Astrocyte (in vitro differentiated cells and primary cell): Measurements from ENCODE around the gene RASA1.

ENCODE experiments used
- CTCF ChIP-seq: IDR thresholded peaks from 2 replicates; pipeline ENCODE4 v1.5.1; 2011; ENCODE audit warnings: low read depth, mild to moderate bottlenecking, inconsistent platforms, low read length, moderate library complexity; ENCODE audit not compliant: insufficient read depth
- EZH2 ChIP-seq: IDR thresholded peaks from 2 replicates; pipeline ENCODE4 v1.6.1; 2012; ENCODE audit warnings: mild to moderate bottlenecking, low read length, inconsistent platforms; ENCODE audit not compliant: insufficient read depth

- TF ChIP-seq CTCF, result no peak
- TF ChIP-seq EZH2, result no peak
These were observed 7.0 kb upstream of the RASA1 start for GRCh38 chr5:87260604-87261192.
